Measurements from ENCODE around the gene SMIM44.

GRCh38 chr19:3524078-3524842 lies 41.0 kb upstream of the SMIM44 start:
- TF ChIP-seq CTCF (IDR thresholded peaks at IDR 0.05), result no peak
- no peak for TF ChIP-seq TCF7L2 (IDR thresholded peaks at IDR 0.05; ENCODE audit: low read depth, low read length)

Measured in Panc1 (cell line).